Lower leg skin (tissue), 3 donors: ENCODE data around the gene TDRD7.

Experiments used
- CTCF ChIP-seq, 3 donors: fragments of 450-650 bp; IDR thresholded peaks; one replicate each; pipeline ENCODE4 v1.5.1; 2016; ENCODE audit warnings: antibody characterized with exemption in 3 of 3, mild to moderate bottlenecking in 3 of 3, moderate library complexity in 2 of 3
- POLR2A ChIP-seq, 2 donors: fragments of 450-650 bp; IDR thresholded peaks; one replicate each; pipeline ENCODE4 v1.6.1; 2016 to 2017; ENCODE audit warnings: antibody characterized with exemption in 2 of 2, mild to moderate bottlenecking in 1 of 2, moderate library complexity in 1 of 2

GRCh38 chr9:97543561-97543960 is 131.7 kb downstream of the TDRD7 start:
- TF ChIP-seq CTCF (IDR thresholded peaks at IDR 0.05), result no peak
- TF ChIP-seq POLR2A (IDR thresholded peaks at IDR 0.05), result no peak
